IMR-90 (cell line): ENCODE results near the gene GPX3. TPM values are rescaled to one million over a fixed set of nuclear protein-coding genes. Genes with fewer than 3 reads are reported as not detected.

Source experiments
- ATAC-seq: fragments of 200-7000 bp; cut with Tn5 transposase; 2 replicates; pipeline ENCODE4 v1.9.1; 2020; ENCODE audit warnings: low read depth, mild to moderate bottlenecking, moderate library complexity
- BruUV-seq: library from RNA; stranded (reverse); fragments of 400-500 nt; replicated peaks from 2 replicates; lab custom pipeline; 2021; lab: Mats Ljungman, UMichigan
- CTCF ChIA-PET: fragments of 300-600 bp; formaldehyde crosslinking; extraction: SDS; loops from one replicate; lab custom pipeline; 2021; ENCODE audit warnings: antibody characterized with exemption; lab: Yijun Ruan, JAX
- POLR2A ChIA-PET: fragments of 300-600 bp; sonication (Branson Sonifier 250); formaldehyde crosslinking; loops from one replicate; lab custom pipeline; 2022; ENCODE audit warnings: antibody characterized with exemption; ENCODE audit not compliant: unreplicated experiment; lab: Charles Lee
- DNase-seq: peaks from one replicate; pipeline ENCODE4 v3.0.0; 2013
- H2AFZ ChIP-seq: replicated peaks from 2 replicates; pipeline ENCODE3; 2013; ENCODE audit warnings: low read length, mild to moderate bottlenecking; ENCODE audit not compliant: poor library complexity
- H2AK5ac ChIP-seq: 2 replicates; pipeline ENCODE4 v1.6.1; 2013; ENCODE audit warnings: low read depth, low read length, inconsistent platforms
- H2AK9ac ChIP-seq: replicated peaks from 2 replicates; pipeline ENCODE3; 2013; ENCODE audit warnings: mild to moderate bottlenecking, low read depth, low read length, moderate library complexity; ENCODE audit not compliant: poor library complexity
- H2BK120ac ChIP-seq: 2 replicates; pipeline ENCODE4 v1.6.1; 2013; ENCODE audit warnings: low read depth, low read length, inconsistent platforms
- H2BK15ac ChIP-seq: 3 replicates; pipeline ENCODE4 v1.6.1; 2013; ENCODE audit warnings: low read depth, low read length, inconsistent platforms
- H2BK20ac ChIP-seq: 2 replicates; pipeline ENCODE4 v1.6.1; 2013; ENCODE audit warnings: low read depth, mild to moderate bottlenecking, inconsistent platforms, low read length, moderate library complexity
- H2BK5ac ChIP-seq: 2 replicates; pipeline ENCODE4 v1.6.1; 2013; ENCODE audit warnings: mild to moderate bottlenecking, low read depth, low read length, inconsistent platforms; ENCODE audit not compliant: poor library complexity, severe bottlenecking
- H3K14ac ChIP-seq: replicated peaks from 2 replicates; pipeline ENCODE4 v1.6.1; 2013; ENCODE audit warnings: low read depth, low read length, inconsistent platforms
- H3K18ac ChIP-seq: 2 replicates; pipeline ENCODE4 v1.6.1; 2013; ENCODE audit warnings: low read depth, low read length, control low read depth
- H3K23ac ChIP-seq: 2 replicates; pipeline ENCODE4 v1.6.1; 2013; ENCODE audit warnings: low read depth, low read length, inconsistent platforms
- H3K27ac ChIP-seq: 2 replicates; pipeline ENCODE4 v1.5.1; 2013; ENCODE audit warnings: mild to moderate bottlenecking, control low read depth, low read length; ENCODE audit not compliant: insufficient read depth
- H3K27me3 ChIP-seq: 2 replicates; pipeline ENCODE4 v1.6.1; 2013; ENCODE audit warnings: low read length; ENCODE audit not compliant: control insufficient read depth, insufficient read depth
- H3K36me3 ChIP-seq: 2 replicates; pipeline ENCODE4 v1.6.1; 2013; ENCODE audit warnings: low read length, mixed read lengths; ENCODE audit not compliant: control insufficient read depth, insufficient read depth
- H3K4ac ChIP-seq: 2 replicates; pipeline ENCODE4 v1.6.1; 2013; ENCODE audit warnings: low read depth, low read length, inconsistent platforms
- H3K4me1 ChIP-seq: 2 replicates; pipeline ENCODE4 v1.6.1; 2013; ENCODE audit warnings: low read length, mixed read lengths; ENCODE audit not compliant: control insufficient read depth, insufficient read depth
- H3K4me2 ChIP-seq: 2 replicates; pipeline ENCODE4 v1.6.1; 2013; ENCODE audit warnings: low read depth, mild to moderate bottlenecking, control low read depth, low read length, moderate library complexity
- H3K4me3 ChIP-seq: 2 replicates; pipeline ENCODE4 v1.5.1; 2013; ENCODE audit warnings: low read depth, mild to moderate bottlenecking, control low read depth, low read length, moderate library complexity; ENCODE audit not compliant: insufficient read depth
- H3K56ac ChIP-seq: 2 replicates; pipeline ENCODE4 v1.6.1; 2013; ENCODE audit warnings: low read length, inconsistent platforms; ENCODE audit not compliant: insufficient read depth; ENCODE audit errors: extremely low read depth
- H3K79me1 ChIP-seq, 2 experiments: 2 replicates each; pipeline ENCODE4 v1.6.1; 2013; ENCODE audit warnings: low read length in 2 of 2, inconsistent platforms in 1 of 2, low read depth in 1 of 2
- H3K9ac ChIP-seq: 2 replicates; pipeline ENCODE4 v1.6.1; 2013; ENCODE audit warnings: low read depth, low read length, control low read depth
- H3K9me1 ChIP-seq: 2 replicates; pipeline ENCODE4 v1.6.1; 2013; ENCODE audit warnings: low read length, inconsistent platforms; ENCODE audit not compliant: insufficient read depth
- H3K9me3 ChIP-seq: 2 replicates; pipeline ENCODE4 v1.6.1; 2013; ENCODE audit warnings: low read length; ENCODE audit not compliant: control insufficient read depth, insufficient read depth
- H4K20me1 ChIP-seq: 2 replicates; pipeline ENCODE4 v1.6.1; 2013; ENCODE audit warnings: low read length, inconsistent platforms; ENCODE audit not compliant: insufficient read depth
- H4K5ac ChIP-seq: 2 replicates; pipeline ENCODE4 v1.6.1; 2013; ENCODE audit warnings: mild to moderate bottlenecking, low read depth, low read length, control low read depth
- H4K8ac ChIP-seq, 2 experiments: 2 replicates each; pipeline ENCODE4 v1.6.1; 2013; ENCODE audit warnings: low read depth in 2 of 2, low read length in 2 of 2, control low read depth in 1 of 2, inconsistent platforms in 1 of 2
- H4K91ac ChIP-seq: 2 replicates; pipeline ENCODE4 v1.6.1; 2013; ENCODE audit warnings: low read depth, low read length, inconsistent platforms; ENCODE audit not compliant: insufficient read depth
- SMC3 ChIP-seq: fragments of 150-350 bp; IDR thresholded peaks from 2 replicates; pipeline ENCODE4 v1.6.1; 2016; ENCODE audit warnings: low read depth, mild to moderate bottlenecking, antibody characterized with exemption, low read length, moderate library complexity
- WGBS, 2 experiments: methylation state at CpG; one replicate each; pipeline versions ENCODE4 v1.1.5 to v1.1.7; 2013; ENCODE audit warnings: missing lambda C conversion rate in 2 of 2; ENCODE audit not compliant: insufficient read length in 1 of 2; ENCODE audit errors: extremely low coverage in 2 of 2; 5-methylcytosine and 5-hydroxymethylcytosine counted together
- dilution Hi-C: fragments of 300-500 bp; cut with HindIII; formaldehyde crosslinking; loops from one replicate; pipeline ENCODE4 v1.14.3; 2018; ENCODE audit warnings: low sequenced_read_pairs; ENCODE audit not compliant: unreplicated experiment
- in situ Hi-C: fragments of 300-500 bp; cut with MboI; formaldehyde crosslinking; loops from 3 replicates; pipeline ENCODE4 v1.14.3; 2019; ENCODE audit warnings: low sequenced_read_pairs, inconsistent platforms, mixed read lengths
- intact Hi-C: fragments of 100-400 bp; cut with micrococcal nuclease; formaldehyde crosslinking; loops from 2 replicates; pipeline ENCODE4 v1.10.0; 2022
- polyA plus RNA-seq, 3 experiments: library from polyadenylated mRNA; depleted of rRNA; stranded (reverse); fragments of >200 nt; gene quantifications; 2 replicates each; pipeline ENCODE4 v1.2.3, GENCODE V29; 2012; ENCODE audit warnings: low replicate concordance in 1 of 3
- total RNA-seq: library from RNA; depleted of rRNA; stranded (reverse); fragments of >200 nt; gene quantifications from 2 replicates; pipeline ENCODE4 v1.2.3, GENCODE V29; 2012

Gene GPX3
- total and polyA plus RNA-seq, 2 of the 4 experiments (the other 2 are of a cell fraction) = 0.36 to 1.0 TPM

GRCh38 chr5:151023047-151023615, 2.7 kb downstream of the GPX3 start:
- intact Hi-C loops = no loop called here
- no peak overlapping the region for H3K4me2 ChIP-seq

More at GRCh38 chr5:151023047-151023615, 2.7 kb downstream of the GPX3 start:
- WGBS, 2 experiments = 100% methylated on average over 1 of the region's 5 CpGs; no CpG with 5 or more reads in 1 of the 2 experiments
- Histone ChIP-seq H3K18ac (no peak overlapping the region), H3K9me3 (no peaks in the 10 kb centered on the region), H3K23ac (no peak overlapping the region), H3K9ac (no peak overlapping the region), H3K79me1 (no peaks in the 10 kb centered on the region), H2BK20ac (no peak overlapping the region), H3K56ac (no peak overlapping the region), H4K5ac (no peak overlapping the region), H3K4me1 (no peaks in the 10 kb centered on the region), H3K36me3 (peaks cover 8% of the 10 kb centered on the region), H3K27ac (no peak overlapping the region), H3K4ac (no peak overlapping the region), H3K4me3 (no peak overlapping the region), H2BK120ac (no peak overlapping the region), H2AK9ac (no peak overlapping the region), H4K91ac (no peak overlapping the region), H4K20me1 (no peaks in the 10 kb centered on the region), H2AFZ (no peak overlapping the region), H2AK5ac (no peak overlapping the region), H2BK15ac (no peak overlapping the region), H3K14ac (no peak overlapping the region), H3K9me1 (peaks cover 12% of the 10 kb centered on the region), H2BK5ac (no peak overlapping the region), H4K8ac (no peak overlapping the region), H3K27me3 (no peaks in the 10 kb centered on the region; the same call in 1 of the 2 replicates)
- in situ Hi-C loops = no loop called here
- CTCF ChIA-PET = interaction anchor here (0.6 kb wide), 1 partner anchor 103 kb away, joined by 3 read pairs; no protein-coding TSS in a partner anchor
- DNase-seq (peak; percentile 40), ATAC-seq (no peak)
- BruUV-seq = no TSS peak
- dilution Hi-C loops = no loop called here
- TF ChIP-seq SMC3 = no peak
- POLR2A ChIA-PET = no interaction called here
